ENCODE data around the gene ODAM.
"Not testable (repeated sequence)": the region's sequence is repeated elsewhere in the genome, so short reads cannot be mapped to it uniquely, and the experiment has no call there.

DNA sequence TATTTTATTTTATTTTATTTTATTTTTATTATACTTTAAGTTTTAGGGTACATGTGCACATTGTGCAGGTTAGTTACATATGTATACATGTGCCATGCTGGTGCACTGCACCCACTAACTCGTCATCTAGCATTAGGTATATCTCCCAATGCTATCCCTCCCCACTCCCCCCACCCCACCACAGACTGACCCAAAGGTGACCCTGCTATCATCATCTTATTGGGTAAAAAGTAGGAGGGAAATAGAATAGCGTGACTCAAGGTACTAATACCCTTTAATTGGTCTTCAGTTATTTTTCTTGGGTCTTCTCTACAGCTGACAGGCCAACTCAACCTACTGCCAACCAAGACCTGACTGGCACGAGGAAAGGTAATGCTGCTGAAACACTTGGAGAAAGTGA lies 46.8 kb downstream of the ODAM start, which contains the start of gene CSN3:
- TF ChIP-seq, protein P1, sequence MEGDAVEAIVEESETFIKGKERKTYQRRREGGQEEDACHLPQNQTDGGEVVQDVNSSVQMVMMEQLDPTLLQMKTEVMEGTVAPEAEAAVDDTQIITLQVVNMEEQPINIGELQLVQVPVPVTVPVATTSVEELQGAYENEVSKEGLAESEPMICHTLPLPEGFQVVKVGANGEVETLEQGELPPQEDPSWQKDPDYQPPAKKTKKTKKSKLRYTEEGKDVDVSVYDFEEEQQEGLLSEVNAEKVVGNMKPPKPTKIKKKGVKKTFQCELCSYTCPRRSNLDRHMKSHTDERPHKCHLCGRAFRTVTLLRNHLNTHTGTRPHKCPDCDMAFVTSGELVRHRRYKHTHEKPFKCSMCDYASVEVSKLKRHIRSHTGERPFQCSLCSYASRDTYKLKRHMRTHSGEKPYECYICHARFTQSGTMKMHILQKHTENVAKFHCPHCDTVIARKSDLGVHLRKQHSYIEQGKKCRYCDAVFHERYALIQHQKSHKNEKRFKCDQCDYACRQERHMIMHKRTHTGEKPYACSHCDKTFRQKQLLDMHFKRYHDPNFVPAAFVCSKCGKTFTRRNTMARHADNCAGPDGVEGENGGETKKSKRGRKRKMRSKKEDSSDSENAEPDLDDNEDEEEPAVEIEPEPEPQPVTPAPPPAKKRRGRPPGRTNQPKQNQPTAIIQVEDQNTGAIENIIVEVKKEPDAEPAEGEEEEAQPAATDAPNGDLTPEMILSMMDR (IDR thresholded peaks at IDR 0.05), result not testable (repeated sequence)
- TF ChIP-seq POLR2A (IDR thresholded peaks at IDR 0.05), result not testable (repeated sequence)

Measured in right lobe of liver (tissue), 4 donors.